PC-3 (cell line): ENCODE measurements around the gene GRIK1.

Source experiments
- EZH2 ChIP-seq: fragments of 300-600 bp; sonication (generic); IDR thresholded peaks from one replicate; pipeline ENCODE4 v1.6.1; 2017; ENCODE audit warnings: antibody characterized with exemption, mild to moderate bottlenecking, low read length; ENCODE audit not compliant: unreplicated experiment
- TF ChIP-seq, protein P1 (sequence below): fragments of 300-600 bp; sonication (generic); conservative IDR thresholded peaks from 2 replicates; pipeline ENCODE4 v1.5.1; 2017; ENCODE audit warnings: antibody characterized with exemption, low read depth, mild to moderate bottlenecking, low read length

DNA sequence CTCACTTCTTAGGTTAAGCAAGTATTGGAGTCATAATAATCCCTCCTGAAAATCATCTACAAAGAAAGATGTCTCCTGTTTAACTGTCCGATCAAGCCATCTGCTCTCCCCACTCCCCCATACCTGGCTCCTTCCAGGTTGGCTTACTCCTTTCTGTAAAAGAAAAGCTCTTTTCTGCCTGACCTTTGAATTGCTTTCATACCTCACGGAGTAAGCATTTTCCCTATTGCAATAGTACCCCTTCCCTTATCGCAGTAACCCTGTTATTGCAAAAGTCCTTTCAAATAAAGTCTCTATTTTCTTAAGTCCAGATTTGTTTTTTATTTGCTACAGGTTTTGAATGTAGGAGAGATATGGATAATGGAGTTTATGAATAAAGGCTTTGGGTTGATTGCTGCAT, 150.4 kb downstream of the GRIK1 start:
- no peak for TF ChIP-seq EZH2
- TF ChIP-seq, protein P1, sequence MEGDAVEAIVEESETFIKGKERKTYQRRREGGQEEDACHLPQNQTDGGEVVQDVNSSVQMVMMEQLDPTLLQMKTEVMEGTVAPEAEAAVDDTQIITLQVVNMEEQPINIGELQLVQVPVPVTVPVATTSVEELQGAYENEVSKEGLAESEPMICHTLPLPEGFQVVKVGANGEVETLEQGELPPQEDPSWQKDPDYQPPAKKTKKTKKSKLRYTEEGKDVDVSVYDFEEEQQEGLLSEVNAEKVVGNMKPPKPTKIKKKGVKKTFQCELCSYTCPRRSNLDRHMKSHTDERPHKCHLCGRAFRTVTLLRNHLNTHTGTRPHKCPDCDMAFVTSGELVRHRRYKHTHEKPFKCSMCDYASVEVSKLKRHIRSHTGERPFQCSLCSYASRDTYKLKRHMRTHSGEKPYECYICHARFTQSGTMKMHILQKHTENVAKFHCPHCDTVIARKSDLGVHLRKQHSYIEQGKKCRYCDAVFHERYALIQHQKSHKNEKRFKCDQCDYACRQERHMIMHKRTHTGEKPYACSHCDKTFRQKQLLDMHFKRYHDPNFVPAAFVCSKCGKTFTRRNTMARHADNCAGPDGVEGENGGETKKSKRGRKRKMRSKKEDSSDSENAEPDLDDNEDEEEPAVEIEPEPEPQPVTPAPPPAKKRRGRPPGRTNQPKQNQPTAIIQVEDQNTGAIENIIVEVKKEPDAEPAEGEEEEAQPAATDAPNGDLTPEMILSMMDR: no peak
